ENCODE data around the gene ARRB2.

ARRB2 gene

DNA sequence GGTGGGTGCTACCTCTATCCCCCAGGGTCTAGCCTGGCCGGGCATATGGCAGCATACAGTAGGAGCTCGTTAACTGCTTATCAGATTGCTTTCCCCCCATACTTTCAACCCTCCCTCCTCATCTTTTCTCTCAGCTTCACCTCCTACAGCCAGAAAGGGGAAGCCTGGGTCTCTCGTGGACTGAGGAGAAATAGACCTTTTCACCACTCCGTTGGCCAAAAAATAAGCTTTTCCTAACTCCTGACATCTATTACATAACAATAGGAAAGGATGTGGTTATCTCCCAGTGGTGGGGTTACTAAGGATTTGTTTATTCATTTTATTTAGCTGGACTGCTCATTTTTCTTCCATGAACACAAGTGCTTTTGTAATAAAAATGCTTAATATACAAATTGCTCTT is 38.3 kb downstream of the ARRB2 start:
- peak overlapping the region in 1 of 2 donors; percentile 61 for H3K4me3 Mint-ChIP-seq
- no peak overlapping the region for H3K27ac Mint-ChIP-seq
- DNase-seq = no peak
- no peak for ATAC-seq
- H3K9me3 Mint-ChIP-seq = no peaks in the 10 kb centered on the region
- peaks cover 24% of the 10 kb centered on the region for H3K27me3 Mint-ChIP-seq
- H3K4me1 Mint-ChIP-seq = peaks cover 23% of the 10 kb centered on the region

DNA sequence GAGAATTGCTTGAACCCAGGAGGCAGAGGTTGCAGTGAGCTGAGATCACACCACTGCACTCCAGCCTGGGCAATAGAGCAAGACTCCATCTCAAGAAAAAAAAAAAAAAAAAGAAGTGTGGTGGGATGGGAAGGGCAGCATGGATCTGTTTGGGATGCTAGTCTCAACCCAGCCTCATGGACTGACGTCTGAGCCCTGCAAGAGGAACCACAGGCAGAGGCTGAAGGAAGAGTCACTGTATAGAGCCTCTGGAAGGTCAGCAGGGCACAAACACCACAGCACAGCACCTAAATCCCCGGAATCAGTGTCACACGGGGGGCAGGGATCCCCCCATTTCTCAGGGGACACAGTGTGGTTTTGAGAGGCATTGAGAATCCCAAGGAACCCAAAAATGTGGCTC is 40.2 kb downstream of the ARRB2 start:
- Mint-ChIP-seq H3K4me1 (peaks cover 14% of the 10 kb centered on the region), H3K27me3 (peaks cover 21% of the 10 kb centered on the region), H3K9me3 (no peaks in the 10 kb centered on the region), H3K4me3 (no peak overlapping the region), H3K27ac (no peak overlapping the region)
- DNase-seq = no peak
- ATAC-seq = no peak

DNA sequence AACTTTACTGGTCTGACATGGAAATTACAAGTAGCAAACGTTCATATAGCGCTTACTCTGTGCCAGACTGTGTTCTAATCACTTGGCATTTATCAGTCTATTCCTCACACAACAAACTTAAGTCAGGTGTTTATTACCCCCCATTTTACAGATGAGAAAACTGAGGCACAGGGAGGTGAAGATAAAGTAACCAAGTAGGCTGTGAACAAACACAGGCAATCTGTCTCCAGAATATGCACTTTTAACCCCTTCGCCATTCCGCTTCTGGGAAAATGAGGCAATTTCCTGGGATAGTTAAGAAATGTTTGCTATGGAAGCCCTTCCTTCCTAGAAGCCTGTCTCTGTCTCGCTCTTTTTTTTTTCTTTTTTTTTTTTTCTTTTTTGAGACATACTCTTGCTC is 41.5 kb downstream of the ARRB2 start:
- Mint-ChIP-seq H3K9me3 (no peaks in the 10 kb centered on the region), H3K27me3 (peaks cover 20% of the 10 kb centered on the region), H3K27ac (no peak overlapping the region), H3K4me1 (peaks cover 14% of the 10 kb centered on the region), H3K4me3 (no peak overlapping the region)
- DNase-seq = no peak
- no peak for ATAC-seq

DNA sequence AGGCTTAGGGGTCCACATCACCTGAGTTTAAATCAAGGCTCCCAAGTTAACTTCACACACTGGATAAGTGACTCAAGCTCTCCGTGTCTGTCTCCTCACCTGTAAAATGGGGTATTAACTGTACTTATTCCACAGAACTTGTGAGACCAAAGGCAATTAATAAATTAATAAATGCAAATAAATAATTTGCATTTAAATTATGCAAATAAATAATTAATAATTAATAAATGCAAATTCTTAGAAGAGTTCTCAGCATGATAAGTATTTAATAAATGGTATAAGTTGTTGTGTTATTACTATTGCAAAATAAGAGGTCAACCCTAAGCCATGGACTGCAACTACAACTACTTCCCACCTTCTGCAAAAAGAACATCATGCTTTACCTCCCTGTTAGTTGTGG is 43.0 kb downstream of the ARRB2 start:
- peaks cover 20% of the 10 kb centered on the region for H3K27me3 Mint-ChIP-seq
- no peak for ATAC-seq
- no peak overlapping the region for H3K27ac Mint-ChIP-seq
- DNase-seq = no peak
- H3K4me1 Mint-ChIP-seq = peaks cover 5% of the 10 kb centered on the region
- no peak overlapping the region for H3K4me3 Mint-ChIP-seq
- no peaks in the 10 kb centered on the region for H3K9me3 Mint-ChIP-seq

DNA sequence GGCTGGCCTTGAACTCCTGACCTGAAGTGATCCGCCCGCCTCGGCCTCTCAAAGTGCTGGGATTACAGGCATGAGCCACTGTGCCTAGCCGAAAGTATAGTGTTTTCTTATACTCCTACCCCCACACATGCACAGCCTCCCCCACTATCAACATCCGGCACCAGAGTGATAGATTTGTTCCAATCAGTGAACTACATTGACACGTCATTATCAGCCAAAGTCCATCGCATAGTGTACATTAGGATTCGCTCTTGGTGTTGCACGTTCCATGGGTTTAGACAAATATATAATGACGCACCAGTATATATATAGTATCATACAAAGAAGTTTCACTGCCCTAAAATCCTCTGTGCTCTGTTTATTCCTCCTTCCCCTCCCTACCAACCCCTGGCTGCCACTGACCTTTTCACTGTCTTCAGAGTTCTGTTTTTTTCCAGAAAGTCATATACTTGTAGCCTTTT is 49.4 kb downstream of the ARRB2 start:
- Mint-ChIP-seq H3K27me3 (peaks cover 8% of the 10 kb centered on the region), H3K4me1 (no peaks in the 10 kb centered on the region), H3K4me3 (no peak overlapping the region), H3K27ac (no peak overlapping the region), H3K9me3 (no peaks in the 10 kb centered on the region)
- no peak for DNase-seq
- ATAC-seq = no peak

DNA sequence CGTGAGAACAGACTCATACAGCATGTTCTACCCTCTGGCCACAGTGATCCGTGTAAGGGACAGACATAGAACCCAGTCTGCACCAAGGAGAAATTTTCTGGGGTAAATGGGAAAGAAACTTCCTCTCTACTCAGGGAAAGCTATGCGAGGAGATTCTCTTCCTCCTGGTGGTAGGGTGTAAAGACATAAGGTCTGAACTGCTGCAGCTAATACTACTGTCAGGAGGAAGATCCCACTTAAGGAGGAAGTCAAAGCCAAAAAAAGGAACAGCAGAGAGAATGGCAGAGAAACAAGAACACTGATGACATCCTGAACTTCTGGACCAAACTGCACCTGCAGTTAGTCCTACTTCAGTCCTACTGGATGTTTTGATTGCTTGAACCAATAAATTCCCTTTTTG is 54.2 kb downstream of the ARRB2 start:
- Mint-ChIP-seq H3K9me3 (no peaks in the 10 kb centered on the region), H3K27ac (no peak overlapping the region), H3K27me3 (peaks cover 9% of the 10 kb centered on the region), H3K4me1 (no peaks in the 10 kb centered on the region), H3K4me3 (no peak overlapping the region)
- ATAC-seq (no peak), DNase-seq (no peak)

DNA sequence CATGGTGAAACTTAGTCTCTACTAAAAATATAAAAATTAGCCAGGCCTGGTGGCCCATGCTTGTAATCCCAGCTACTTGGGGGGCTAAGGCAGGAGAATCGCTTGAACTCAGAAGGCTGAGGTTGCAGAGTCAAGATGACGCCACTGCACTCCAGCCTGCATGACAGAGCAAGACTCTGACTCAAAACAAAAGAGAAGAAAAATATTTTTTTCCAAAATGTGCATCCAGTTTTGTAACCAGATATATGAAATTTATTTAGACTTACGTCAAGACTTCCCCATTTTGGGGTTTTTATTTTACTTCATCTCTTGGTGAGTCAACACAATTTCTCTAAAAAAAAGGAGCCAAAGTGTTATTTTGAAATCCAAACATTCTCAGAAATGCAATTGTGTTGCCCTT is 55.8 kb downstream of the ARRB2 start:
- no peaks in the 10 kb centered on the region for H3K9me3 Mint-ChIP-seq
- peaks cover under 1% of the 10 kb centered on the region for H3K4me1 Mint-ChIP-seq
- H3K27me3 Mint-ChIP-seq = peaks cover 9% of the 10 kb centered on the region
- no peak overlapping the region for H3K4me3 Mint-ChIP-seq
- H3K27ac Mint-ChIP-seq = no peak overlapping the region
- no peak for DNase-seq
- ATAC-seq = no peak

DNA sequence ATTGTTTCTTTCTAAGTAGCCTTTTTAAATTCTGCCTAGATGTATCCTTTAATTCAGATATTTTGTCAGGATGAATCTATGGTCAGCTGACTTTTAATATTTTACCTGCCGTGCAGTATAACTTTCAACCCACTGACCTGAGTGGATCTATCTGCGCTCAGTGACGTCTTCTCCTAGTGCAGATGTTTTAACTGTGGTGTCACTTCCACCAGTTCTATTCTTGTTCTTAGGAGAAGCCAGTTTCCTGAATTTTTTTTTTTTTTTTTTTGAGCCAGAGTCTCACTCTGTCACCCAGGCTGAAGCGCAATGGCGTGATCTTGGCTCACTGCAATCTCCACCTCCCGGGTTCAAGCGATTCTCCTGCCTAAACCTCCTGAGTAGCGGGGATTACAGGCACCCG is 56.3 kb downstream of the ARRB2 start:
- no peak for ATAC-seq
- H3K4me1 Mint-ChIP-seq = peaks cover 6% of the 10 kb centered on the region
- no peak for DNase-seq

DNA sequence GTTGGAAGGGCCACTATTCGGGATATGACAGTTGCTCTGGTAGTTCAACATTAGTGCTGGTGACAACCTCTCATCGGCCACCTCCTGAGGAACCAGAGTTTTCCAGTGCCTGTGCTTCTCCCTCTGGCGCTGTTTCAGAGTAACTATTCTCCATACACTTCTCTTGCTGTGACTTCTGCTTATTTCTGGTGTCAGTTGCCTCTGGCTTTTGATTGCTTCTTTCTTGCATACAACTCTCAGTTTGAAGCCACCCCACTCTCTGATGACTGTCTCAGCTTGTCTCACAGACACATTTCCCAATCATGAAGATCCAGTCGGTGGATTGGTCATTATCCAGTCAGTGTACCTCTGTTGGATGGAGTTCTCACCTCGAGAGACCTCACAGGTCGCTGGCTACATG is 57.9 kb downstream of the ARRB2 start:
- H3K9me3 Mint-ChIP-seq = no peaks in the 10 kb centered on the region
- no peak overlapping the region for H3K27ac Mint-ChIP-seq
- no peak overlapping the region for H3K4me3 Mint-ChIP-seq
- peaks cover 9% of the 10 kb centered on the region for H3K27me3 Mint-ChIP-seq
- no peak for ATAC-seq
- peaks cover 10% of the 10 kb centered on the region for H3K4me1 Mint-ChIP-seq
- no peak for DNase-seq

More for the DNA sequence above, 56.3 kb downstream of the ARRB2 start:
- no peaks in the 10 kb centered on the region for H3K9me3 Mint-ChIP-seq
- no peak overlapping the region for H3K4me3 Mint-ChIP-seq
- H3K27ac Mint-ChIP-seq = no peak overlapping the region
- H3K27me3 Mint-ChIP-seq = peaks cover 9% of the 10 kb centered on the region

DNA sequence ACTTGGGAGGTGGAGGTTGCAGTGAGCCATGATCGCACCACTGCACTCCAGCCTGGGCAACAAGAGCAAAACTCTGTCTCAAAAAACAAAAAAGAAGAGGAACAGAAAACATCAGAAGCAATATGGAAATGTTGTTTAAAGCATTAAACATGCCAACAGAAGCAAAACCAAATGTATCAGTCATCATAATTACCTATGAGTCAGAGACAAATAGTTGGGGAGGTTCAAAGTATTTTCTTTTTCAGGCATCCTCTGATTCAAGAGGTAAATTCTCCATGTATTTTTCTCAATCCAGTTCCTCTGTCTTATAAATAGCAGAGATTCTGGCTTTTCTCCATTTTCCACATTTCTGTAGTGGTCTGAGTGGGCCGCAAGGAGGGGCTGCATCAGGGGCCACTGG is 59.2 kb downstream of the ARRB2 start:
- no peak for ATAC-seq
- H3K9me3 Mint-ChIP-seq = no peaks in the 10 kb centered on the region
- H3K4me1 Mint-ChIP-seq = peaks cover 10% of the 10 kb centered on the region
- no peak overlapping the region for H3K27ac Mint-ChIP-seq
- peaks cover 9% of the 10 kb centered on the region for H3K27me3 Mint-ChIP-seq
- no peak overlapping the region for H3K4me3 Mint-ChIP-seq
- no peak for DNase-seq
